Stimulated activated memory B cell treated with anti-CD40 and anti-IgM and Interleukin-4, amounts not matched to agents 10 μg/mL and 1 μg/mL and 100 μg/mL, for 72 hours (primary cell): ENCODE results near the gene BCL2L11.

Experiments
- ATAC-seq: fragments of 150-1000 bp; cut with Tn5 transposase; 2 replicates; pipeline ENCODE4 v1.10.0; 2021
- H3K27ac Mint-ChIP-seq: one replicate; pipeline ENCODE4 v1.8.0; 2022; ENCODE audit warnings: mild to moderate bottlenecking, mixed read lengths
- H3K27me3 Mint-ChIP-seq: one replicate; pipeline ENCODE4 v1.8.0; 2022; ENCODE audit warnings: mixed read lengths
- H3K36me3 Mint-ChIP-seq: one replicate; pipeline ENCODE4 v1.8.0; 2022; ENCODE audit warnings: mixed read lengths
- H3K4me1 Mint-ChIP-seq: one replicate; pipeline ENCODE4 v1.8.0; 2022; ENCODE audit warnings: mixed read lengths
- H3K4me3 Mint-ChIP-seq: one replicate; pipeline ENCODE4 v1.8.0; 2022; ENCODE audit warnings: mild to moderate bottlenecking, moderate library complexity, mixed read lengths
- H3K9me3 Mint-ChIP-seq: one replicate; pipeline ENCODE4 v1.8.0; 2022; ENCODE audit warnings: mixed read lengths

Gene BCL2L11

GRCh38 chr2:111167076-111167862 lies 46.6 kb downstream of the BCL2L11 start:
- ATAC-seq, result peak; percentile 34
- Mint-ChIP-seq H3K27me3 (no peaks in the 10 kb centered on the region), H3K27ac (no peak overlapping the region), H3K4me1 (peaks cover 49% of the 10 kb centered on the region), H3K4me3 (no peak overlapping the region), H3K36me3 (peaks cover 36% of the 10 kb centered on the region), H3K9me3 (no peaks in the 10 kb centered on the region)

DNA sequence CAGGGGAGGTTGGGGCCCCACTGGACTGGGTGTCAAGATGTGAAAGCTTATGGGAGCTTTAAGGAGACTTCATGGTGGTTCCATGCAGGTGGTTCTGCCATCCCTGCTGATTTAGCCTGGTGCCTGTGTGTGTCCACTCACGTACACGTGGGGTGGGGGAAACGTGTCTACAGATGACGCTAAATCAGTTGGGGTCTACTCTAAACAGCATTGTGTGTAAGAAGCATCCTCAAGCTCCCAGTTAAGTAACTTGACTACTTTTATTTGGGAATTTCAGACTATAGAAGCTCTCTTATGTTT lies 47.1 kb downstream of the BCL2L11 start:
- H3K27me3 Mint-ChIP-seq, result no peaks in the 10 kb centered on the region
- ATAC-seq, result no peak
- H3K4me3 Mint-ChIP-seq, result no peak overlapping the region
- no peaks in the 10 kb centered on the region for H3K9me3 Mint-ChIP-seq
- H3K27ac Mint-ChIP-seq, result no peak overlapping the region
- peaks cover 30% of the 10 kb centered on the region for H3K36me3 Mint-ChIP-seq
- H3K4me1 Mint-ChIP-seq, result peaks cover 44% of the 10 kb centered on the region

GRCh38 chr2:111168528-111169239 lies 48.0 kb downstream of the BCL2L11 start:
- no peak overlapping the region for H3K4me3 Mint-ChIP-seq
- H3K4me1 Mint-ChIP-seq, result peaks cover 39% of the 10 kb centered on the region
- ATAC-seq, result peak; percentile 73
- no peaks in the 10 kb centered on the region for H3K27me3 Mint-ChIP-seq
- H3K27ac Mint-ChIP-seq, result peak overlapping the region; percentile 56
- H3K36me3 Mint-ChIP-seq, result peaks cover 22% of the 10 kb centered on the region
- no peaks in the 10 kb centered on the region for H3K9me3 Mint-ChIP-seq

DNA sequence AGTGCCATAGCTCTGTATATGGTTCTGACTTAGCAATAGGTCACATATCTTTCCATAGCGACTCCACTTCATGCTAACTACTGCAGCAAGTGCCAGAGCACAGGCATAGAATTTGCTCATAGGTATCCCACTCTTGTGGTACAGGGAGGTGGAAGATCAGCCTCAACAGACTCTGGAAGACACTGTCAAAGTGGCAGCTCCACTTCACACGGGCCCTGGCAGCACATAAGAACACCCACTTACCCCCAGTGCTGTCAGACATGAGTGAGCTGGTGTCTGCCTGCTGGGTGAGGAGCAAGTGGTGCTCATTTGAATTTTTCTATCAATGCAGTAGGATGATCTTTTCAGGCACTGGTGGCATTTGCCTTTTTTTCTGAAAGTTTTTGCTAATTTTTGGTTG lies 48.6 kb downstream of the BCL2L11 start:
- Mint-ChIP-seq H3K9me3 (no peaks in the 10 kb centered on the region), H3K4me3 (no peak overlapping the region), H3K4me1 (peaks cover 39% of the 10 kb centered on the region), H3K27me3 (no peaks in the 10 kb centered on the region), H3K36me3 (peaks cover 21% of the 10 kb centered on the region), H3K27ac (peak overlapping the region; percentile 56)
- ATAC-seq, result peak; percentile 62

GRCh38 chr2:111169924-111170323 lies 49.2 kb downstream of the BCL2L11 start:
- no peak overlapping the region for H3K27ac Mint-ChIP-seq
- no peaks in the 10 kb centered on the region for H3K27me3 Mint-ChIP-seq
- H3K4me1 Mint-ChIP-seq, result peaks cover 39% of the 10 kb centered on the region
- no peak for ATAC-seq
- H3K36me3 Mint-ChIP-seq, result peaks cover 18% of the 10 kb centered on the region
- no peak overlapping the region for H3K4me3 Mint-ChIP-seq
- no peaks in the 10 kb centered on the region for H3K9me3 Mint-ChIP-seq

DNA sequence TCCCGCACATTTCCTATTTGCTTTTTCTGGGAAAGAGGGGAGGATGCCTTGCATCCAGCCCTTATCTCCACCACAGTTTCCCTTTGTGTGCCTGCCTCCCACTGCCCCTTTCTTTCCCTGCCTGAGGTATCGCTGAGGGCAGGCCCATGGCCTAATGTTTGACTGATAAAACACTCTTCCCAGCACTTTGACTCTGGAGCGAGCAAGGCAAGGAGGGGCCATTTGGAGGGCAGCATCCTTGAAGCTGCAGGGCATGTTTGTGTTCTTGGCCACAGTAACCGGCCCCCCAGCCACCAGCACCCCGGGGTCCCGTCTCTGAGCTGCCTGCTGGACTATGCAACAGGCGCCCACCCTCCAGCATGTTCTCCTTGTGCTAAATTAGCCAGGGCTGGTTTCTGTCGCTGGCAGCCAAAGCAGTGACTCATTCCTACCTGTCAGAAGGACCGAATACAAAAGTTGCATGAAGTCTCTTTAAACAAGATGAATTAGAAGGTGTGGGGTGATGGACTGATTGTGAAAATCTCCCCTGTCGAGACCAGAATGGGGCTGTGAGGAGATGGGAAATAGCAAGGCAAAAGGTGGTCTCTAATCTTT lies 50.7 kb downstream of the BCL2L11 start:
- H3K9me3 Mint-ChIP-seq, result no peaks in the 10 kb centered on the region
- H3K27me3 Mint-ChIP-seq, result peaks cover 4% of the 10 kb centered on the region
- peak overlapping the region; percentile 13 for H3K27ac Mint-ChIP-seq
- H3K36me3 Mint-ChIP-seq, result peaks cover 10% of the 10 kb centered on the region
- peaks cover 34% of the 10 kb centered on the region for H3K4me1 Mint-ChIP-seq
- no peak overlapping the region for H3K4me3 Mint-ChIP-seq
- no peak for ATAC-seq

- peaks cover 3% of the 10 kb centered on the region for H3K36me3 Mint-ChIP-seq
- H3K4me3 Mint-ChIP-seq, result no peak overlapping the region
- peaks cover 12% of the 10 kb centered on the region for H3K27me3 Mint-ChIP-seq
- no peak for ATAC-seq
- peaks cover 26% of the 10 kb centered on the region for H3K4me1 Mint-ChIP-seq
- no peaks in the 10 kb centered on the region for H3K9me3 Mint-ChIP-seq
- no peak overlapping the region for H3K27ac Mint-ChIP-seq
Observed at GRCh38 chr2:111172666-111173065, 52.0 kb downstream of the BCL2L11 start.

GRCh38 chr2:111173338-111173737 lies 52.6 kb downstream of the BCL2L11 start:
- H3K27ac Mint-ChIP-seq, result no peak overlapping the region
- H3K4me1 Mint-ChIP-seq, result peaks cover 23% of the 10 kb centered on the region
- peaks cover 12% of the 10 kb centered on the region for H3K27me3 Mint-ChIP-seq
- ATAC-seq, result no peak
- H3K36me3 Mint-ChIP-seq, result no peaks in the 10 kb centered on the region
- no peak overlapping the region for H3K4me3 Mint-ChIP-seq
- H3K9me3 Mint-ChIP-seq, result no peaks in the 10 kb centered on the region

DNA sequence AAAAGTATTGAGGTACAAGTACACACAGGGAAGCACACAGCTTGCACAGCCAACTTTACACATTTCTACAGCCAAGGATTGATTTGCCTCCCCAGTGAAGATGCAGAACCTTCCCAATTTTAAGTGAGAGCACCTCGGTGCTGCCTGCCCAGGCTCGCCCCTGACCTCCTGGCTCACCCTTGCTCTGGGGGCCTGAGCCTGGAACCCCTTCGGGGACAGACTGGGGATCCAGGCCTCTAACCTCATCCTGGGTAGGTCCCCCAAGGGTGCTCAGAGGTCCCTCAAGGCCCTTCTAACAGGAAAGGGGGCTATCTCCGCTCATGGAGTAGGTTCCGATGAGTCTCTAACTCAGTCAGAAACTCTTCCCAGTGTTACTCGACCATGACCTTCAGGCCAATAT lies 53.1 kb downstream of the BCL2L11 start:
- Mint-ChIP-seq H3K27me3 (peaks cover 12% of the 10 kb centered on the region), H3K4me3 (no peak overlapping the region)

DNA sequence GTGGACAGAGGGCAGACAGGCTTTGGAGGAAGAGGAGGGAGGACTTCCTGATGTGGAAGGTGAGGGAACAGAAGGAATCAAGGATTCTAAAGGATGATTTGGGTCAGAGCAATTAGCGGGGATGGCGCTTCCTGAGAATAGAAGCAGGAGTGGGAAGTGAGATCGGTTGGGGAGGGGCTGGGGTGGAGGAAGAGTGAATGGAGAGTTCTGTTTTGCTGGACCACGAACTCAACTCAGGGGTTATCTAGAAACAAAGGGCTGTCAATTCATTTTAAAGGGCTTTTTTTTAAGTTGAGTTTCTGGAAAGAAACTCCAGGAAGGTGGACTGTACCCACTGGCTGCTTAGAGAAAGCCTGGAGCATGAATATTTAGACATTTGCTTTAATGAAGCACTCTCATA lies 54.9 kb downstream of the BCL2L11 start:
- no peak overlapping the region for H3K27ac Mint-ChIP-seq
- no peaks in the 10 kb centered on the region for H3K36me3 Mint-ChIP-seq
- H3K9me3 Mint-ChIP-seq, result no peaks in the 10 kb centered on the region
- H3K4me1 Mint-ChIP-seq, result peaks cover 7% of the 10 kb centered on the region
- H3K4me3 Mint-ChIP-seq, result no peak overlapping the region
- H3K27me3 Mint-ChIP-seq, result peaks cover 12% of the 10 kb centered on the region
- no peak for ATAC-seq

More for the DNA sequence above, 53.1 kb downstream of the BCL2L11 start:
- Mint-ChIP-seq H3K27ac (no peak overlapping the region), H3K9me3 (no peaks in the 10 kb centered on the region), H3K4me1 (peaks cover 17% of the 10 kb centered on the region), H3K36me3 (no peaks in the 10 kb centered on the region)
- no peak for ATAC-seq

DNA sequence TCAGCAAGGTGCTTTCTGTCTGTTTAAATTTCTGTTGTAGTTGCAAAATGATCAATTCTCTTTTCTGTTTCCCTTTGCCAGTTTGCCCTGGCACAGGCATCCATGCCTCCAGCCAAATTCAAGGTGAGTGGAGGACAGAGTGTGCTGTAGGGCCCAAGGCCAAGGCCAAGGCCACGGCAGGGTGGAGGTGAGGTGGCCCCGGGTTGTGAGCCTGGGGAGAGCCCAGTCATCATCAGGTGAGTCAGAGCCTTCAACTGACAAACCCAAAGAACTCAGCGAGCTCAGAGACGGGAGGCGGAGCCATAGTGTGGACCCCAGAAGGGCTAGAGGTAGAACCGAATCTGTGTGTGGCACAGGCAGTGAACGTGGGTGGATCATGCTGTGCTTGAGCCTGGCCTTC lies 55.7 kb downstream of the BCL2L11 start:
- Mint-ChIP-seq H3K36me3 (no peaks in the 10 kb centered on the region), H3K9me3 (no peaks in the 10 kb centered on the region), H3K27me3 (peaks cover 12% of the 10 kb centered on the region), H3K4me3 (no peak overlapping the region), H3K27ac (no peak overlapping the region), H3K4me1 (peaks cover 2% of the 10 kb centered on the region)
- no peak for ATAC-seq

- Mint-ChIP-seq H3K9me3 (no peaks in the 10 kb centered on the region), H3K27ac (no peak overlapping the region), H3K4me1 (no peaks in the 10 kb centered on the region), H3K36me3 (no peaks in the 10 kb centered on the region), H3K27me3 (peaks cover 12% of the 10 kb centered on the region), H3K4me3 (no peak overlapping the region)
- no peak for ATAC-seq
Observed at GRCh38 chr2:111176867-111177266, 56.2 kb downstream of the BCL2L11 start.

GRCh38 chr2:111178296-111178695 lies 57.6 kb downstream of the BCL2L11 start:
- no peaks in the 10 kb centered on the region for H3K4me1 Mint-ChIP-seq
- H3K36me3 Mint-ChIP-seq, result no peaks in the 10 kb centered on the region
- ATAC-seq, result no peak
- no peak overlapping the region for H3K4me3 Mint-ChIP-seq
- H3K27me3 Mint-ChIP-seq, result peaks cover 12% of the 10 kb centered on the region
- H3K27ac Mint-ChIP-seq, result no peak overlapping the region
- no peaks in the 10 kb centered on the region for H3K9me3 Mint-ChIP-seq

DNA sequence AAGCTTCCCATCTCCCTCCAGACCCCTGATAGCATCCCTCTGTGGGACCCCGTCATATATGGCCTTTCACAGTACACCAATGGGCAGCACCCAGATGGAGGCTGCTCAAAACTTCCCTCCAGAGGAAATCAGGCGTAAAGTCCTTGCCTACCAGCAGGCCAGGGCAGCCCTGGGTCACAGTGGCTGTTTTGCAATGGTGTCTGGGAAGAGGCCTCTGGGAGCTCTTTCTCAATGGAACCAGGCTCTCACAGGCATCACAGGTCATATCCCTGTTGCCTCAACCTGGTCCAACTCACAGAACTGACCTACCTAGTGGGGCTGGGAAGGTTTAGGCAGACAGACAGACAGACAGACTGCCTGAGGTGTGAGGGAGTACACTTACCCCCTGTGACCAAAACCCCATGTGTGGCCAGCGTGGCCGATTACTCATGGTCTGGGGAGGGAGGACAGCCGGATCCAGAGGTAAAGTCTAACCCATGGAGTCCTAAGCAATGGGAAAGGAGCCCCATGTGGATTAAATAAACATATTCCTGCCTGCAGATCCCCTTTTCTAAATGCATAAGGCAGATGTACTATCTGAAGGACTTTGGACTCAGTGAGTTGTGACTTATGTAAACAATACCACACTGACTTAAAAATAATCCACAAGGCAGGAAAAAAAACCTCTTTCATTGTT lies 58.2 kb downstream of the BCL2L11 start:
- Mint-ChIP-seq H3K9me3 (no peaks in the 10 kb centered on the region), H3K27me3 (peaks cover 12% of the 10 kb centered on the region), H3K27ac (no peak overlapping the region), H3K36me3 (no peaks in the 10 kb centered on the region), H3K4me3 (no peak overlapping the region), H3K4me1 (no peaks in the 10 kb centered on the region)
- no peak for ATAC-seq

- no peaks in the 10 kb centered on the region for H3K36me3 Mint-ChIP-seq
- no peak for ATAC-seq
- peaks cover 1% of the 10 kb centered on the region for H3K27me3 Mint-ChIP-seq
- H3K9me3 Mint-ChIP-seq, result no peaks in the 10 kb centered on the region
- H3K4me1 Mint-ChIP-seq, result peaks cover 6% of the 10 kb centered on the region
- no peak overlapping the region for H3K4me3 Mint-ChIP-seq
- no peak overlapping the region for H3K27ac Mint-ChIP-seq
Observed at GRCh38 chr2:111182121-111182520, 61.4 kb downstream of the BCL2L11 start.
